Neural cell (in vitro differentiated cells): ENCODE data around the gene CELA2B. TPM values are rescaled to one million over a fixed set of nuclear protein-coding genes. Genes with fewer than 3 reads are reported as not detected.

Experiments
- H2AFZ ChIP-seq: fragments of 200-600, 300-800 bp; sonication (generic), shearing (Covaris generic); 2 replicates; pipeline ENCODE4 v1.6.0; 2014; ENCODE audit warnings: low read depth, mild to moderate bottlenecking, antibody characterized with exemption, low read length, moderate library complexity
- H3F3A ChIP-seq: fragments of 200-600 bp; shearing (Covaris generic); 2 replicates; pipeline ENCODE4 v1.6.1; 2016; ENCODE audit warnings: mild to moderate bottlenecking, moderate library complexity, mixed read lengths, antibody characterized with exemption, low read length; ENCODE audit not compliant: insufficient read depth, poor library complexity, severe bottlenecking
- H3K27ac ChIP-seq: fragments of 200-600, 300-800 bp; sonication (generic), shearing (Covaris generic); 2 replicates; pipeline ENCODE4 v1.5.1; 2014; ENCODE audit warnings: mild to moderate bottlenecking, low read length, moderate library complexity
- H3K27me3 ChIP-seq: fragments of 300-800, 200-600 bp; sonication (generic), shearing (Covaris generic); 2 replicates; pipeline ENCODE4 v1.6.0; 2014; ENCODE audit warnings: mild to moderate bottlenecking, low read depth, low read length, moderate library complexity; ENCODE audit not compliant: insufficient read depth
- H3K36me3 ChIP-seq: fragments of 300-800, 200-600 bp; sonication (generic), shearing (Covaris generic); 2 replicates; pipeline ENCODE4 v1.5.1; 2014; ENCODE audit warnings: mild to moderate bottlenecking, antibody characterized with exemption, low read length, moderate library complexity; ENCODE audit not compliant: insufficient read depth
- H3K4me2 ChIP-seq: fragments of 300-800, 200-600 bp; sonication (generic), shearing (Covaris generic); 2 replicates; pipeline ENCODE4 v1.6.0; 2014; ENCODE audit warnings: mild to moderate bottlenecking, low read length
- H3K4me3 ChIP-seq: fragments of 300-800, 200-600 bp; sonication (generic), shearing (Covaris generic); 2 replicates; pipeline ENCODE4 v1.5.1; 2014; ENCODE audit warnings: mild to moderate bottlenecking, low read length, moderate library complexity
- H3K79me2 ChIP-seq: fragments of 200-600 bp; shearing (Covaris generic); replicated peaks from 2 replicates; pipeline ENCODE4 v1.6.0; 2014; ENCODE audit warnings: mild to moderate bottlenecking, low read length, moderate library complexity; ENCODE audit not compliant: insufficient read depth
- H3K9ac ChIP-seq: fragments of 300-800, 200-600 bp; sonication (generic), shearing (Covaris generic); 2 replicates; pipeline ENCODE4 v1.6.1; 2016; ENCODE audit warnings: mild to moderate bottlenecking, low read length, mixed read lengths
- H3K9me2 ChIP-seq: fragments of 200-600 bp; shearing (Covaris generic); 2 replicates; pipeline ENCODE4 v1.6.1; 2016; ENCODE audit warnings: mild to moderate bottlenecking, low read length, mixed read lengths; ENCODE audit not compliant: insufficient read depth
- H3K9me3 ChIP-seq: fragments of 200-600, 300-800 bp; sonication (generic), shearing (Covaris generic); 2 replicates; pipeline ENCODE4 v1.6.1; 2016; ENCODE audit warnings: mild to moderate bottlenecking, mixed run types, low read length, moderate library complexity, mixed read lengths
- H4K20me1 ChIP-seq: fragments of 200-600 bp; shearing (Covaris generic); 2 replicates; pipeline ENCODE4 v1.6.1; 2016; ENCODE audit warnings: mild to moderate bottlenecking, mixed run types; ENCODE audit not compliant: insufficient read depth
- EP300 ChIP-seq: fragments of 450-650 bp; conservative IDR thresholded peaks from 2 replicates; pipeline ENCODE4 v1.6.1; 2014; ENCODE audit warnings: antibody characterized with exemption, mild to moderate bottlenecking, moderate library complexity; ENCODE audit not compliant: poor library complexity, severe bottlenecking
- EZH2 ChIP-seq: fragments of 200-600, 300-800 bp; shearing (Covaris generic), sonication (generic); IDR thresholded peaks from 2 replicates; pipeline ENCODE4 v1.6.1; 2014; ENCODE audit warnings: antibody characterized with exemption, low read length, borderline replicate concordance, mild to moderate bottlenecking; ENCODE audit not compliant: insufficient read depth, poor library complexity, severe bottlenecking
- MXI1 ChIP-seq: fragments of 450-650 bp; conservative IDR thresholded peaks from 2 replicates; pipeline ENCODE4 v1.6.1; 2014; ENCODE audit warnings: antibody characterized with exemption, mild to moderate bottlenecking; ENCODE audit not compliant: poor library complexity, severe bottlenecking
- RAD21 ChIP-seq: fragments of 450-650 bp; conservative IDR thresholded peaks from 2 replicates; pipeline ENCODE4 v1.6.1; 2014; ENCODE audit warnings: antibody characterized with exemption, mild to moderate bottlenecking, moderate library complexity
- SMC3 ChIP-seq: fragments of 450-650 bp; conservative IDR thresholded peaks from 2 replicates; pipeline ENCODE4 v1.6.1; 2014; ENCODE audit warnings: antibody characterized with exemption, mild to moderate bottlenecking, moderate library complexity; ENCODE audit not compliant: poor library complexity
- TAF1 ChIP-seq: IDR thresholded peaks from 2 replicates; pipeline ENCODE4 v1.6.1; 2012; ENCODE audit warnings: low read depth
- polyA plus RNA-seq: library from polyadenylated mRNA; depleted of rRNA; stranded (reverse); fragments of >200 nt; gene quantifications from 2 replicates; pipeline ENCODE4 v1.2.3, GENCODE V29; 2014
- TF ChIP-seq, protein P1 (sequence below): fragments of 450-650 bp; IDR thresholded peaks from 2 replicates; pipeline ENCODE4 v1.5.1; 2014; ENCODE audit warnings: antibody characterized with exemption, mild to moderate bottlenecking, moderate library complexity; ENCODE audit not compliant: poor library complexity, severe bottlenecking

CELA2B gene
- polyA plus RNA-seq, 1 donor from 2014 or later, result not detected

DNA sequence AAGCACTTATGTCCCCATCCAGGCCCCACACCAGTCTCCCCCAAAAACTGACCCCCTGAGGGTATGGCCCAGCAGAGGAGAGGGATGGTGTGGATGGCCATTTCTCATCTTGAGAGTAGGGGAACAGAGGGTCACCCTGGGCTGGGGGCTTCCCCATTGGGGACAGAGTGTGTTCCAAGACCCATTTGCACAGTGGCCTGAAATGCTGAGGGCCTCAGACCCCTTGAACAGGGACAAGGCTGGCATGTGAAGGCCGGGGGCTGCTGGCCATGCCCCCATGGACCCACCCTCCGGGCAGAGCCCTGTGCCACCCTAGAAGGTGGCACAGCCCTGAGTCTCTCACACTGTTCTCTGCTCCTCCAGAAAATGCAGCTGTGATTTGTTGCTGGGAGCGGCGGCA lies 29.7 kb upstream of the CELA2B start:
- no peaks in the 10 kb centered on the region for H3K79me2 ChIP-seq
- H3K27me3 ChIP-seq, result no peaks in the 10 kb centered on the region
- H3K4me2 ChIP-seq, result no peak overlapping the region
- H3K9me2 ChIP-seq, result no peaks in the 10 kb centered on the region
- H4K20me1 ChIP-seq, result no peaks in the 10 kb centered on the region
- TF ChIP-seq EZH2, result no peak
- TF ChIP-seq, protein P1, sequence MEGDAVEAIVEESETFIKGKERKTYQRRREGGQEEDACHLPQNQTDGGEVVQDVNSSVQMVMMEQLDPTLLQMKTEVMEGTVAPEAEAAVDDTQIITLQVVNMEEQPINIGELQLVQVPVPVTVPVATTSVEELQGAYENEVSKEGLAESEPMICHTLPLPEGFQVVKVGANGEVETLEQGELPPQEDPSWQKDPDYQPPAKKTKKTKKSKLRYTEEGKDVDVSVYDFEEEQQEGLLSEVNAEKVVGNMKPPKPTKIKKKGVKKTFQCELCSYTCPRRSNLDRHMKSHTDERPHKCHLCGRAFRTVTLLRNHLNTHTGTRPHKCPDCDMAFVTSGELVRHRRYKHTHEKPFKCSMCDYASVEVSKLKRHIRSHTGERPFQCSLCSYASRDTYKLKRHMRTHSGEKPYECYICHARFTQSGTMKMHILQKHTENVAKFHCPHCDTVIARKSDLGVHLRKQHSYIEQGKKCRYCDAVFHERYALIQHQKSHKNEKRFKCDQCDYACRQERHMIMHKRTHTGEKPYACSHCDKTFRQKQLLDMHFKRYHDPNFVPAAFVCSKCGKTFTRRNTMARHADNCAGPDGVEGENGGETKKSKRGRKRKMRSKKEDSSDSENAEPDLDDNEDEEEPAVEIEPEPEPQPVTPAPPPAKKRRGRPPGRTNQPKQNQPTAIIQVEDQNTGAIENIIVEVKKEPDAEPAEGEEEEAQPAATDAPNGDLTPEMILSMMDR, result no peak
- no peak overlapping the region for H3K27ac ChIP-seq
- H3K36me3 ChIP-seq, result no peaks in the 10 kb centered on the region
- no peak overlapping the region for H3K4me3 ChIP-seq
- H3F3A ChIP-seq, result no peaks in the 10 kb centered on the region
- H3K9ac ChIP-seq, result no peak overlapping the region
- H3K9me3 ChIP-seq, result no peaks in the 10 kb centered on the region
- H2AFZ ChIP-seq, result no peak overlapping the region

DNA sequence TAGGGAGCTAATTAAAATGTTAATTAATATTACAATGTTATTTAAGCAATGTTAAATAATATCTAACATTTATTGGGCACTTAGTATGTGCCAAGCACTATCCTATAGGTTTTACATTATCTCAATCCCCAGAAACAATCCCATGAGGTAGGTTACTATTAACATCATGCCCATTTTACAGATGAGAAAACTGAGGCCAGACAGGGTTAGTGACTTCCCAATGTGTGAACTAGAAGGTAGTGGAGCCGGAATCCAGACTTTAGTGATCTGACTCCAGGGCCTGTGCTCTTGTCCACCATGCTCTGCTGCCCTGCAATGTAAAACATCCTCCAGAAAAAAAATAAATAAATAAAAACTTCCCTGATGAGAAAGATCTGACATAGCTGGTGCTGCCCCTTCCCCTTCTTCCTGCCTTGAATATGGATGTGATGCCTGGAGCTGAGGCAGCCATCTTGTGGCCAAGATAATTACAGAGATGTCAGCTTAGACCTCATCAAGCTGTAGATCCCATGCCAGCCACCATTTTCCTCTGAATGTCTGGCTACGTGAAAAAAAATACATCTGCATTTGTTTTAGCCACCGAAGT lies 26.9 kb upstream of the CELA2B start:
- H3K9me2 ChIP-seq, result no peaks in the 10 kb centered on the region
- no peaks in the 10 kb centered on the region for H3K9me3 ChIP-seq
- no peaks in the 10 kb centered on the region for H3K36me3 ChIP-seq
- no peaks in the 10 kb centered on the region for H4K20me1 ChIP-seq
- no peaks in the 10 kb centered on the region for H3F3A ChIP-seq
- H3K27ac ChIP-seq, result no peak overlapping the region
- TF ChIP-seq, protein P1, result no peak
- TF ChIP-seq MXI1 (no peak), EP300 (no peak), SMC3 (no peak)
- no peak overlapping the region for H3K4me2 ChIP-seq
- no peaks in the 10 kb centered on the region for H3K79me2 ChIP-seq
- H2AFZ ChIP-seq, result no peak overlapping the region
- no peaks in the 10 kb centered on the region for H3K27me3 ChIP-seq
- H3K4me3 ChIP-seq, result no peak overlapping the region
- no peak overlapping the region for H3K9ac ChIP-seq

DNA sequence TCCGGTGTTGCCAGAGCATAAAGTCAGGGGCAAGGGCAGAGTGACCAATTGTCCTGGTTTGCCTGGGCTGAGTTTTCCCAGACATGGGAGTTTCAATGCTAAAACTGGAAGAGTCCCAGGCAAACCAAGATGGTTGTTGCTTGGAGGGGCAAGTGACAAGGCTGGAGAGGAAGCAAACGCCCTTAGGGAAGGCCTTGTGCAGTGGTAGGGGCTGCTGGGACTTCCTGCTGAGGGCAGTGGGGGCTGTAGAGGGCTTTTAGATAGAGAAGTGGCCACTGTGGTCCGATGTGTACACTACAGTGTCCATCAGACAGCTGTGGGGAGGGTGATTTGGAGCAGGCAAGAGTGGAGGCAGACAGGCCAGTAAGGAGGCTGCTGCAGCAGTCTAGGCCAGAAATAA lies 26.3 kb upstream of the CELA2B start:
- no peak overlapping the region for H3K4me3 ChIP-seq
- no peaks in the 10 kb centered on the region for H3K36me3 ChIP-seq
- TF ChIP-seq MXI1 (no peak), TAF1 (no peak), RAD21 (no peak), EZH2 (no peak)
- no peak overlapping the region for H3K27ac ChIP-seq
- H3F3A ChIP-seq, result no peaks in the 10 kb centered on the region
- H3K4me2 ChIP-seq, result no peak overlapping the region
- no peak overlapping the region for H2AFZ ChIP-seq
- no peaks in the 10 kb centered on the region for H3K27me3 ChIP-seq
- no peaks in the 10 kb centered on the region for H3K9me2 ChIP-seq
- H3K79me2 ChIP-seq, result no peaks in the 10 kb centered on the region
- H3K9me3 ChIP-seq, result no peaks in the 10 kb centered on the region
- H4K20me1 ChIP-seq, result no peaks in the 10 kb centered on the region
- H3K9ac ChIP-seq, result no peak overlapping the region
